ENCODE measurements around the gene LMTK2.

The LMTK2 gene

DNA sequence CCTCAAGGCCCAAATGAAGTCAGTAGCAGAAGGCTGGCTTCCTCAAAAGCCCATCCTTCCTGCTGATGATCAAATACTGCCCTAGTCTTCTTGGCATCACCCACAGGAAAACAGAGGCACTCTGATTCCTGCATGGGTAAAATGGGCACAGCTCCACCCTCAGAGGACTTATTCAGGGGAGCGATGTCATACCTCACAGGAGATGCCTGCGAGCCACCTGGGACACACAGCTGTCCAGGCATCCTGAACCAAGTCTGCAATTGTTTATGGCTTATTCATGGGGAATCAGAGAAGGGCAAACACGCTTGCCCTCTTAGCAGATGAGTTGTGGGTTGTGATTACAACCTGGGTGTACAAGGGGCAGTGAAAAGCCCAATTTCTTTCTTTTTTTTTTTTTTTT lies 22.0 kb upstream of the LMTK2 start:
- H3K27me3 ChIP-seq: no peaks in the 10 kb centered on the region; the same call in 1 of the 2 replicates
- no peak overlapping the region for H3K4me3 ChIP-seq (ENCODE audit: low read depth, low read length)
- TF ChIP-seq, protein P1, sequence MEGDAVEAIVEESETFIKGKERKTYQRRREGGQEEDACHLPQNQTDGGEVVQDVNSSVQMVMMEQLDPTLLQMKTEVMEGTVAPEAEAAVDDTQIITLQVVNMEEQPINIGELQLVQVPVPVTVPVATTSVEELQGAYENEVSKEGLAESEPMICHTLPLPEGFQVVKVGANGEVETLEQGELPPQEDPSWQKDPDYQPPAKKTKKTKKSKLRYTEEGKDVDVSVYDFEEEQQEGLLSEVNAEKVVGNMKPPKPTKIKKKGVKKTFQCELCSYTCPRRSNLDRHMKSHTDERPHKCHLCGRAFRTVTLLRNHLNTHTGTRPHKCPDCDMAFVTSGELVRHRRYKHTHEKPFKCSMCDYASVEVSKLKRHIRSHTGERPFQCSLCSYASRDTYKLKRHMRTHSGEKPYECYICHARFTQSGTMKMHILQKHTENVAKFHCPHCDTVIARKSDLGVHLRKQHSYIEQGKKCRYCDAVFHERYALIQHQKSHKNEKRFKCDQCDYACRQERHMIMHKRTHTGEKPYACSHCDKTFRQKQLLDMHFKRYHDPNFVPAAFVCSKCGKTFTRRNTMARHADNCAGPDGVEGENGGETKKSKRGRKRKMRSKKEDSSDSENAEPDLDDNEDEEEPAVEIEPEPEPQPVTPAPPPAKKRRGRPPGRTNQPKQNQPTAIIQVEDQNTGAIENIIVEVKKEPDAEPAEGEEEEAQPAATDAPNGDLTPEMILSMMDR (IDR thresholded peaks at IDR 0.05; ENCODE audit: low read depth, low read length): no peak
- H3K9me3 ChIP-seq: no peaks in the 10 kb centered on the region; the same call in 1 of the 2 replicates
- DNase-seq: no peak
- no peaks in the 10 kb centered on the region for H3K4me1 ChIP-seq
- H3K36me3 ChIP-seq: no peaks in the 10 kb centered on the region

DNA sequence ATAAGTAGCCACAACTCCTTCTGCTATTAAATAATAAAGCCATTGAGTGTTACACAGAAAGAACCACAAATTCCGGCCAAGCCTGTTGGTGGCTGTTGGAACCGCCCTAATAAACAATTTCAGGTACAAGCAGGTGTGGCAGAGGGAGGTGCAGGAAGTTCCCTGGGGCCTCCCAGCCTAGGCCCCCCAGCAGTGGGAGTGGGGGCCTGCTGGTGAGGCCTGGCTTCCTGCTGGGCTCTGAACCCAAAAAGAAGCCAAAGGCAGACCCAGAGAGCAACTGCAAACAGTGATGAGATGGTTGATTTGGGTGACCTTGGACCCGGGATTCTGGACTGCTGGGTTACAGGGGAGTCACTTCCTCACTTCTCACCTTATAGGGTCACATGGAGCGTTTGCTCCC lies 21.0 kb upstream of the LMTK2 start:
- Histone ChIP-seq H3K27me3 (no peaks in the 10 kb centered on the region; the same call in 1 of the 2 replicates), H3K4me3 (ENCODE audit: low read depth, low read length) (no peak overlapping the region), H3K4me1 (no peaks in the 10 kb centered on the region), H3K36me3 (no peaks in the 10 kb centered on the region), H3K9me3 (no peaks in the 10 kb centered on the region; the same call in 1 of the 2 replicates)
- TF ChIP-seq, protein P1 (IDR thresholded peaks at IDR 0.05; ENCODE audit: low read depth, low read length): no peak
- no peak for DNase-seq

DNA sequence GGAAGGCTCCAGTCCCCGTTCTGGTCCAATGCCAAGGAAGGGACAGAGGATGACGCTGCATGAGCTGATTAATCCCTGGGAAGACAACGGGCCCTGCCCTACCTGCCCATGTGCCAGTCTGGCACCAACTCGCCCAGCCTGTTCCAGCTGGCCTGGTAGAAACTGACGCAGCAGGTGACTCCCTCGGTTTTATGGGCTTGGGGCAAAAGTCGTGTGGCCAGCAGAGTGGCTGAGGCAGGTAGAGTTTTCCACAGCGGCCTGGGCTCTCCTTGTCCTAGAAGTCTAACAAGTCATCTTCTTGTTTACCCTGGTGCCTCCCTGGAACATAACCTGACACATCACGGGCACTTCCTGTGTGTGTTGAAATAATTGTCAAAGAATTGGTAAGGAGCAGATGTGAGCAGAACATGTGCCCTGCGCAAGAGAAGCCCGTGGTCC lies 20.4 kb upstream of the LMTK2 start:
- no peak overlapping the region for H3K4me3 ChIP-seq (ENCODE audit: low read depth, low read length)
- no peaks in the 10 kb centered on the region; the same call in 1 of the 2 replicates for H3K9me3 ChIP-seq
- TF ChIP-seq, protein P1 (IDR thresholded peaks at IDR 0.05; ENCODE audit: low read depth, low read length): no peak
- no peak for DNase-seq
- no peaks in the 10 kb centered on the region for H3K4me1 ChIP-seq
- no peaks in the 10 kb centered on the region for H3K27me3 ChIP-seq
- no peaks in the 10 kb centered on the region for H3K36me3 ChIP-seq

DNA sequence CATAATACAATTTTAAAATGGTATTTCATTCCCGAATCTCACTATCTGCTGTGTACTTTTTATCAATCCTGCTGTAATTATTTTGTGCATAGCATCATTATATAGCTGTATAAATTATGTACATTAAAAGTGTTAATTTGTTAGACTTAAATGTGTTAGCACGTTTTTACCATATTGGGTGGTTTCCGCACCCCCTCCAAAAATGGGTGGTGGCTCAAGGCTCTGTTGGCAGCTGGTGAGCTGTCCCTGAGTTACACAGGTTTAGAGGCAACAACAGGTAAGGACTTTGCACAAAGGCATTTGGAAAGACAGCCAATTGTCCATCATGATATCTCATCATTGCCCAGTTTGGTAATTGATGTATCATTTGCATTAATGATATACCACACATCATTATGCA lies 18.6 kb upstream of the LMTK2 start:
- Histone ChIP-seq H3K4me1 (no peaks in the 10 kb centered on the region), H3K9me3 (no peaks in the 10 kb centered on the region; the same call in 1 of the 2 replicates), H3K4me3 (ENCODE audit: low read depth, low read length) (no peak overlapping the region), H3K36me3 (no peaks in the 10 kb centered on the region), H3K27me3 (no peaks in the 10 kb centered on the region)
- TF ChIP-seq, protein P1 (IDR thresholded peaks at IDR 0.05; ENCODE audit: low read depth, low read length): no peak
- no peak for DNase-seq

DNA sequence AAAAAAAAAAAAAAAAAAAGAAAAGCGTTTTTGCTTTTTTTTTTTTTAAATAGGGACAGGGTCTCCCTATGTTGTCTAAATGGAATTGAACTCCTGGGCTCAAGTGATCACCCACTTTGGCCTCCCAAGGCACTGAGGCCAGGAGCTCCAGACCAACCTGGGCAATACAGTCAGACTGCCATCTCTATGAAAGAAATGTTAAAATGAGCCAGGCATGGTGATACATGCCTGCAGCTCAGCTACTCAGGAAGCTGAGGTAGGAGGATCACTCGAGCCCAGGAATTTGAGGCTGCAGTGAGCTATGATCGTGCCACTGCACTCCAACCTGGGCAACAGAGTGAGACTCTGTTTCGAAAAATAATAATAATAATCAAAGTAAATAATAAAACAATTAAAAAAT lies 16.5 kb upstream of the LMTK2 start:
- H3K36me3 ChIP-seq: no peaks in the 10 kb centered on the region
- H3K4me1 ChIP-seq: no peaks in the 10 kb centered on the region
- no peak overlapping the region for H3K4me3 ChIP-seq (ENCODE audit: low read depth, low read length)
- H3K9me3 ChIP-seq: no peaks in the 10 kb centered on the region; the same call in 1 of the 2 replicates
- H3K27me3 ChIP-seq: no peaks in the 10 kb centered on the region
- TF ChIP-seq, protein P1 (IDR thresholded peaks at IDR 0.05; ENCODE audit: low read depth, low read length): no peak
- DNase-seq: no peak

DNA sequence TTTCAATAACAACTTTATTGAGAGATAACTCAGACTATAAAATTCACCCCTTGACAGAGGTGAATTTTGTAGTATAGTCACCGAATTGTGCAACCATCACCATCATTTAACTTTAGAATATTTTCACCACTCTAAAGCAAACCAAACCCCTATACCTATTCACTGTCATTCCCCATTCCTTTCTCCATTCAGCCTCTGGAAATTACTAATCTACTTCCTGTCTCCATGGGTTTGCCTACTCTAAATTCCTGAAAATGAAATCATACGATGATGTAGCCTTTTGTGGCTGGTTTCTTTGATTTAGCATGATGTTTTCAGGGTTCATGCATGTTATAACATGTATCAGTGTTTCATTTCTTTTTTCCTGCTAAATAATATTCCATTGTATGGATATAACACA lies 15.6 kb upstream of the LMTK2 start:
- Histone ChIP-seq H3K36me3 (no peaks in the 10 kb centered on the region), H3K4me1 (no peaks in the 10 kb centered on the region), H3K4me3 (ENCODE audit: low read depth, low read length) (no peak overlapping the region), H3K27me3 (no peaks in the 10 kb centered on the region), H3K9me3 (no peaks in the 10 kb centered on the region; the same call in 1 of the 2 replicates)
- TF ChIP-seq, protein P1 (IDR thresholded peaks at IDR 0.05; ENCODE audit: low read depth, low read length): no peak
- DNase-seq: no peak
